Endodermal cell (in vitro differentiated cells): ENCODE data around the gene BPI. TPM values are rescaled to one million over a fixed set of nuclear protein-coding genes. Genes with fewer than 3 reads are reported as not detected.

Experiments used
- DNase-seq: peaks from one replicate; pipeline ENCODE4 v3.0.0-alpha.2; 2017
- H3K27ac ChIP-seq: 2 replicates; pipeline ENCODE4 v1.5.1; 2013; ENCODE audit warnings: mild to moderate bottlenecking, low read depth, low read length, moderate library complexity
- H3K27me3 ChIP-seq: 2 replicates; pipeline ENCODE4 v1.6.1; 2013; ENCODE audit warnings: mild to moderate bottlenecking, low read length, moderate library complexity; ENCODE audit not compliant: insufficient read depth, control insufficient read depth, poor library complexity, severe bottlenecking
- H3K36me3 ChIP-seq: 2 replicates; pipeline ENCODE4 v1.7.0; 2013; ENCODE audit warnings: mild to moderate bottlenecking, low read length, moderate library complexity; ENCODE audit not compliant: control insufficient read depth, insufficient read depth
- H3K4me1 ChIP-seq: one replicate; pipeline ENCODE4 v1.7.0; 2013; ENCODE audit warnings: low read length; ENCODE audit not compliant: control insufficient read depth, insufficient read depth
- H3K4me3 ChIP-seq: 2 replicates; pipeline ENCODE4 v1.5.1; 2013; ENCODE audit warnings: mild to moderate bottlenecking, low read length, moderate library complexity
- H3K9ac ChIP-seq: 2 replicates; pipeline ENCODE4 v1.6.1; 2013; ENCODE audit warnings: mild to moderate bottlenecking, low read length, moderate library complexity; ENCODE audit not compliant: poor library complexity, severe bottlenecking; ENCODE audit errors: extremely low read depth
- H3K9me3 ChIP-seq: 2 replicates; pipeline ENCODE4 v1.6.1; 2013; ENCODE audit warnings: mild to moderate bottlenecking, low read length, moderate library complexity; ENCODE audit not compliant: control insufficient read depth
- H3K27ac Mint-ChIP-seq: 2 replicates; pipeline ENCODE4 v1.8.0; 2020; ENCODE audit warnings: mixed read lengths
- H3K27me3 Mint-ChIP-seq: 2 replicates; pipeline ENCODE4 v1.8.0; 2021; ENCODE audit warnings: mild to moderate bottlenecking, mixed read lengths; ENCODE audit not compliant: insufficient read depth
- H3K36me3 Mint-ChIP-seq: 2 replicates; pipeline ENCODE4 v1.8.0; 2020; ENCODE audit warnings: low read depth, mixed read lengths
- H3K4me1 Mint-ChIP-seq: 2 replicates; pipeline ENCODE4 v1.8.0; 2020; ENCODE audit warnings: mixed read lengths
- H3K4me3 Mint-ChIP-seq: 2 replicates; pipeline ENCODE4 v1.8.0; 2020; ENCODE audit warnings: mild to moderate bottlenecking, moderate library complexity, mixed read lengths
- H3K9me3 Mint-ChIP-seq: 2 replicates; pipeline ENCODE4 v1.8.0; 2020; ENCODE audit warnings: mild to moderate bottlenecking, mixed read lengths
- CTCF ChIP-seq: fragments of 200-600 bp; sonication (generic); conservative IDR thresholded peaks from 2 replicates; pipeline ENCODE4 v1.5.0; 2021; ENCODE audit warnings: antibody characterized with exemption, mild to moderate bottlenecking
- WGBS, 2 experiments: methylation state at CpG; one replicate each; pipeline versions ENCODE4 v1.1.5 to v1.1.7; 2013; ENCODE audit warnings: missing lambda C conversion rate in 2 of 2, mixed read lengths in 1 of 2; ENCODE audit not compliant: insufficient coverage in 1 of 2, insufficient read length in 1 of 2; 5-methylcytosine and 5-hydroxymethylcytosine counted together
- total RNA-seq, 2 donors: library from RNA; stranded (reverse); fragmentation: NEBNext Ultra II Directional in 1 of 2; extraction: Animal tissue kit (Norgen Biotek cat#: 25700) in 1 of 2; gene quantifications; 2 replicates in 1 of 2; 3 replicates in 1 of 2; pipeline ENCODE4 v1.2.1, GENCODE V29; 2021

Gene BPI
- total RNA-seq, 2 donors from 2014 or later = not detected

GRCh38 chr20:38269040-38269439, 34.9 kb upstream of the BPI start:
- no peaks in the 10 kb centered on the region for H3K27me3 ChIP-seq
- H3K9me3 ChIP-seq = no peaks in the 10 kb centered on the region
- H3K9me3 Mint-ChIP-seq = no peaks in the 10 kb centered on the region
- no peaks in the 10 kb centered on the region for H3K36me3 ChIP-seq
- no peak overlapping the region for H3K4me3 Mint-ChIP-seq
- H3K27ac Mint-ChIP-seq = no peak overlapping the region
- H3K4me1 Mint-ChIP-seq = no peaks in the 10 kb centered on the region
- H3K27me3 Mint-ChIP-seq = peaks cover 28% of the 10 kb centered on the region
- no peak for TF ChIP-seq CTCF
- no peak overlapping the region for H3K4me3 ChIP-seq
- no peaks in the 10 kb centered on the region for H3K36me3 Mint-ChIP-seq
- H3K27ac ChIP-seq = no peak overlapping the region
- WGBS, 2 experiments = 94 to 100% methylated on average over 1 to 3 of the region's 3 CpGs
- H3K9ac ChIP-seq = no peak overlapping the region
- DNase-seq = no peak
- no peaks in the 10 kb centered on the region for H3K4me1 ChIP-seq

- H3K9me3 Mint-ChIP-seq = no peaks in the 10 kb centered on the region
- peaks cover 26% of the 10 kb centered on the region for H3K27me3 Mint-ChIP-seq
- no peaks in the 10 kb centered on the region for H3K4me1 Mint-ChIP-seq
- no peaks in the 10 kb centered on the region for H3K36me3 ChIP-seq
- H3K27ac Mint-ChIP-seq = no peak overlapping the region
- H3K4me3 Mint-ChIP-seq = no peak overlapping the region
- DNase-seq = no peak
- WGBS, 2 experiments = 89 to 90% methylated on average over 5 to 6 of the region's 6 CpGs
- TF ChIP-seq CTCF = no peak
- H3K9ac ChIP-seq = no peak overlapping the region
- H3K4me1 ChIP-seq = no peaks in the 10 kb centered on the region
- no peak overlapping the region for H3K27ac ChIP-seq
- no peaks in the 10 kb centered on the region for H3K27me3 ChIP-seq
- no peaks in the 10 kb centered on the region for H3K36me3 Mint-ChIP-seq
- H3K4me3 ChIP-seq = no peak overlapping the region
- H3K9me3 ChIP-seq = no peaks in the 10 kb centered on the region
These were observed 34.2 kb upstream of the BPI start for GRCh38 chr20:38269715-38270114.

GRCh38 chr20:38270869-38271605, 32.9 kb upstream of the BPI start:
- Histone ChIP-seq H3K36me3 (no peaks in the 10 kb centered on the region), H3K4me3 (no peak overlapping the region), H3K4me1 (no peaks in the 10 kb centered on the region), H3K9ac (no peak overlapping the region), H3K27ac (no peak overlapping the region), H3K27me3 (no peaks in the 10 kb centered on the region), H3K9me3 (no peaks in the 10 kb centered on the region)
- H3K27ac Mint-ChIP-seq = no peak overlapping the region
- 85 to 94% methylated on average over 2 to 10 of the region's 10 CpGs for WGBS, 2 experiments
- no peaks in the 10 kb centered on the region for H3K36me3 Mint-ChIP-seq
- TF ChIP-seq CTCF = no peak
- no peaks in the 10 kb centered on the region for H3K4me1 Mint-ChIP-seq
- H3K27me3 Mint-ChIP-seq = peaks cover 15% of the 10 kb centered on the region
- H3K9me3 Mint-ChIP-seq = peaks cover 2% of the 10 kb centered on the region
- no peak for DNase-seq
- H3K4me3 Mint-ChIP-seq = no peak overlapping the region
